NCI-H2107 (cell line): ENCODE results near the gene UBE2D4.
"Not testable (repeated sequence)": the region's sequence is repeated elsewhere in the genome, so short reads cannot be mapped to it uniquely, and the experiment has no call there.

Source experiments
- DNase-seq: peaks from one replicate; lab custom pipeline; 2025; lab: John Stamatoyannopoulos, UW

The UBE2D4 gene

GRCh38 chr7:43914795-43915194 lies 11.4 kb upstream of the UBE2D4 start:
- no peak for DNase-seq

- no peak for DNase-seq
These were observed 10.3 kb upstream of the UBE2D4 start for GRCh38 chr7:43915907-43916306.

DNA sequence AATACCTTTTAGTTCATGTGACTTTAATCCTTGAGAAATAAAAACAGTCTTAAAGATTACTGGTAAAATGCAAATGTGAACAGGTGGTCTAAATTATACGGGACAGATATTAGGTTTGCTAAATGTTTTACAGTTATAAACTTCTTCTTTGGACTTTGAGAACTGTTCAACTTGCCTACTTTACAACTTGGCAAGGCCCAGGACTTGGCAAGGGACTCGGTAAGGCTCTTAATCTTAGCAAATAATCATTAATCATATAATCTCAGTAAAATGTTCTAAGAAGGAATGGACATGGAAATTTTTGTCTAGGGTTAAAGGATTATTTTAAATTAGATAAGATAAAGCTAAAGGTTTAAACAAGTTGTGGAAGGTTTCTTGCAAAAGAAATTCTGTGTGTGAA lies 4.8 kb upstream of the UBE2D4 start:
- no peak for DNase-seq

GRCh38 chr7:43922726-43923125 lies 3.5 kb upstream of the UBE2D4 start:
- DNase-seq = no peak

GRCh38 chr7:43926798-43927123 lies 525 bp downstream of the UBE2D4 start:
- DNase-seq = no peak

- no peak for DNase-seq
These were observed 1.6 kb downstream of the UBE2D4 start for GRCh38 chr7:43927810-43928209.

GRCh38 chr7:43929529-43930457 lies 3.6 kb downstream of the UBE2D4 start:
- no peak for DNase-seq

- DNase-seq = no peak
These were observed 5.1 kb downstream of the UBE2D4 start for GRCh38 chr7:43931346-43931745.

- no peak for DNase-seq
These were observed 7.8 kb downstream of the UBE2D4 start for GRCh38 chr7:43933902-43934560.

- no peak for DNase-seq
These were observed 11.2 kb downstream of the UBE2D4 start for GRCh38 chr7:43937444-43937843.

DNA sequence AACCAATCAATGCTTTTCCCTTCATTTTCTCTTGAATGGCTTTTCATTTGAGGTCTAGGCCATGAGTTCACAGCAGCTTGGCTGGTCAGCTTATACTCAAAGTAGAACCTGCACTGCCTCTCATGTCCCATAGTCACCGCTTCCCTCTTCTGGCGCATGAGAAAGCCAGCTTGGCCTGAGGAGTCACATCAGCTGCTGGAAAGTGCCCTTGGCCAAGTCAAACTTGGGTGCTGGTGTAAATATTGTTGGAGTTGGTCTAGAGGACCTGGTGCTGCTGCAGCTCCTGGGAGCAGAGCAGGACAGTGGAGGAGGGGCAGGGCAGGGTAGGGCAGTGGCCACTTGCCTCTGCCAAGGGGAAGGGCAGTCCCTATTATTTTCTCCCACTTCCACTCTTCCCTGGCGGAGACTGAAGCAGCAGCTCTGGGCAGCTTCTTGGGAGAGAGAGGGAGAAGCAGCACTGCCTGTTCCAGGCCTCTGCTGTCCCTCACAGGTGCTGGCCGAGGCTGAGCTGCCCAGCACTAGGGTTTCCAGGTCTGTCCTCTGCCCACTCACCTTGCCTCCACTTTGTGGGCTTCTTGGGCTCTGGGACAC lies 12.8 kb downstream of the UBE2D4 start:
- DNase-seq = no peak

DNA sequence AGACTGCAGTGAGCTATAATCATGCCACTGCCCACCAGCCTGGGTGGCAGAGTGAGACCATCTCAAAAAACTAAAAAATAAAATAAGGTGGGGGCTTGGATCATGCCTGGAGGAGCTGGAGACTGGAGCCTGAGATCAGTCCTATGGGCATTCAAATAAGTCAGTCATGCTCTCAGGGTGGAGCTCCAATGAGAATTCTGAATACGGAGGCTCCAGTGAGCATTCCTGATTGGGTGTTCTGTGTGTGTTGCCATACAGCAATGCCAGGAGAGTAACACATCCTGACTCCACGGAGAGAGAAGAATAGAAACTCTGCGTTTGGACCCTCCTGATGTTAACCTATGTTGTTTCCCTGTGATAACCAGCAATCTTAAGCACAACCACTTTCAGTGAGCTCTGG lies 16.0 kb downstream of the UBE2D4 start:
- DNase-seq = no peak

- DNase-seq = no peak
These were observed 16.8 kb downstream of the UBE2D4 start for GRCh38 chr7:43942997-43943396.

DNA sequence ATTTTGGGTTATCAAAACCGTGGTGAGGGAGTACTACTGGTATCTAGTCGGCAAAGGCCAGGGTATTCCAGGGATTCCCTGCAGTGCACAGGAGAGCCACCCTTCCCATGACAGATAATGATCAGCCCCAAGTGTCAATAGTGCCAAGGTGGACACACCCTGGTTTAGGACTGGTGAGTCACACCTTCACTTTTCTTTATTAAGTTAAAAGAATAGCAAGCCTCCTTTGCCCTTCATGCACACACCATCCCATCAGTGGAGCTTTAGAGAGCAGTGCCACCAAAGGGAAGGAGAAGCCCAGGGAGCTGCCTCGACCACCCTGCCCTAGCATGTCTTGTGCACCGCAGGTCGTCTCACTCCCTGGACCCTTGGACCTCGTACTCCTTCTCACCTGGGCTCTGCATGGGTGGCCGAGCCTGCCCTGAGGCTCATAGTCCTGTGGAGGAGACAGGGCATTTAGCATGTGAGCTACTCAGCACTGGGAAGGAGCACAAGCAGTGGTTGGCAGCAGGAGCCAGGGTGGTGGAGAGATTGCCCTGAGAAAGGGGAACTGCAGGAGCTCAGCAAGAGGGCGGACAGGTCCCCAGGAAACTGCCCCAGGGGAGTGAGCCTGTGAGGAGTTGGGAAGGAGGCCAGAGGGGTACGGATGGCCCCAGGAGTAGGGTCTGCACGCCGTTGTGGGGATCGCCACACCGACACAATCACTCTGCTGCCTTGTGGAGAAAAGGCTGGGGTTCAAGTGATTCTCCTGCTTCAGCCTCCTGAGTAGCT lies 17.4 kb downstream of the UBE2D4 start:
- DNase-seq = no peak

- no peak for DNase-seq
These were observed 18.1 kb downstream of the UBE2D4 start for GRCh38 chr7:43944286-43944685.

- no peak for DNase-seq
These were observed 25.8 kb downstream of the UBE2D4 start for GRCh38 chr7:43952028-43952427.

- no peak for DNase-seq
These were observed 26.8 kb downstream of the UBE2D4 start for GRCh38 chr7:43953071-43953470.

DNA sequence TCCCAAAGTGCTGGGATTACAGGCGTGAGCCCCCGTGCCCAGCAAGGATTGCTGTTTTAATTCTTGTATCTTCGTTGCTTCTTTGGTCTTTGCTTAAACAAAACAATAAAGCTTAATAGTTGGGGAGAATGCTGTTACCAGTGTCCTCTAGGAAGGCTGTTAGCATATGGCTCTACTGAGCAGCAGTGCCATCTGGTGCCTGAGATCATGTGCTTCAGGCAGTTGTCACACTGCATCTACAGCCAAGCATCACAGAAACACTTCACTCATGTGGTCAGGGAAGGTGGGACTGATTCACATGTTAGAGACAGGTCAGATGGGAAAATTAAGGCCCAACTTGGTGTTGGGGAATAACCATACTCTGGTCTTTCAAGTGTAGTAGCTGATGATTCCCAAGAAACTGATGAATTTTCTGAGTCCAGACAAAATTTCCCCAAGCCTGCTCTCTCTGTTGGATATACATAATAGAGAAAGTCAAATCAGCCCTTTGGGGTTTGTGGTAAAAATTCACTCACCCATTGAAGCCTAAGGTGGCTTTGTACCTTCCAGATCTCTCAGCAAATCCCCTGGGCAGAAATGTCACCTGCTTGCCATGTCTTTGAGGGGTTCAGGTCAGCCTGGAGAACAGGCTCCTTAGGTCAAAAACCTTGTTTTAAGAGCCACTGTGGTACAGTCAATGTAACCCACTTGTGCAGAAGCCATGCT lies 28.4 kb downstream of the UBE2D4 start:
- no peak for DNase-seq

- DNase-seq = no peak
These were observed 29.8 kb downstream of the UBE2D4 start for GRCh38 chr7:43956027-43956426.

DNA sequence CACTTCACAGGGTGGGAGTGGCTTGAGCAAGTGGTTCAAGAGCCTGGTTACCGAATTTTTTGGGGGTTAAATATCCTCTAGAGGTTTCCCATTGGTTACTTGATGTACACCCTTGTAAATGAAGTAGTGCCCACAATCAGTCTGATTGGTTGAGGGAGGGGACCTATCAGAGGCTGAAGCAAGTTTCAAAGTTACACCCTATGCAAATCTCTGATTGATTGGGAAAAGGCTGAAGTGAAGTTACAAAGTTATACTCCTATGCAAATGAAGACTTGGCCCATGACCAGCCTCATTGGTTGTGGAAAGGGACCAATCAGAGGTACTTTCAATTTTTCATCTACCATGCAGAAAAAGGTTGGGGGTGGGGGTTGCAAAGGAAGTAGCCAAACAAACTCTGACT lies 34.7 kb downstream of the UBE2D4 start:
- DNase-seq = no peak

DNA sequence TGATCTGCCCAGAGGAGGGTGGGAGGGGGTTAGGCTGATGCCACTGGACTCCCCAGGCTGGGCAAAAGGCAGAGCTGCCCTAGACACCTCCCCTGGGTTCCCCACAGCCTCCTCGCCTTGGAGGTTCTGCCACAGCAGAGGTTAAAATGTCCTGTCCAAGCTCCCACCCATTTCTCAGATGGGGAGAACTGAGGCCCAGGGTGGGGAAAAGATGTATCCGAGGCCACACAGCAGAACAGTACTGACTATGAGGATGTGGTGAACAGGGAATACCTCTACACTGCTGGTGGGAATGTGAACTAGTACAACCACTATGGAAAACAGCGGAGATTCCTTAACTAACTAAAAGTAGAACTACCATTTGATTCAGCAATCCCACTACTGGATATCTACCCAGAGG lies 40.2 kb downstream of the UBE2D4 start:
- not testable (repeated sequence) for DNase-seq
